HG03469 (cell line): ENCODE measurements around the gene CDKN1C.

Experiments
- ATAC-seq: cut with Tn5 transposase; IDR thresholded peaks from one replicate; pipeline ENCODE4 v1.9.1; 2021; ENCODE audit warnings: mild to moderate bottlenecking, moderate library complexity, moderate number of reproducible peaks; ENCODE audit not compliant: unreplicated experiment

Gene CDKN1C

DNA sequence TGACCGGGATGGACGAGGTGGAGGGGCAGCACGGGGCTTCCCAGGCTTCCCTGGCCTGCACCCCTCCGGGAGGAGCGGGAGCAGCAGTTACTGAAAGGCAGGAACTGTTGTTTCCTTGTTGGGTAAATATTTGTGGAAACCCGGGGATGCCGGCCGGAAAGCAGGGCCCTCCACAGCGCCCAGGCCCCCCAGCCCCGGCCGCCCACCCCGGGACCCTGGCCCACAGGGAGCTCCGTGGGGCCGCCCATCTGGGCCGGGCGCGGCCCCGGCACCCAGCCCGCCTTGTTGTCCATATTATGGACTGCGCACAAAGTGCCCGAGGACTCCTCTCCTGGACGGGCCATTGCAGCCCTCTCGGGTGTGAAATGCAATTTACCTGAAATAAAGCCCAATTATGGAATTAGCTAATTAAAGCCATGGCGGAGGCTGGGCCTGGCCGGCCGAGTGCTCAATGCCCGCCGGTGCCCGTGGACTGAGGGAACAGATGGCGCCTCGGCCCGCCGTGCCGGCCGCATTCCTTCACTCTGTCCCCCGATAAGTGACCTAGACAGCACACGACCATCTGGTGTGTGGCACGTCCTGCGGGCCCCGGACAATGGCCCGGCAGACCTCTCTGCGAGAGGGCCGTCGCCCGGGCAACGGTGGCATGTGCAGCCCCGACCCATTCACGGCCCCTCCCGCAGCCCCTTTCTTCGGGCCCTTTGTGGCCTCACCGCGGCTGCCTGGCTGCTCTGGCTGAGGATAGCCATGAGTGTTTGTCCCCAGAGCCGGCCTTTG, 35.4 kb downstream of the CDKN1C start:
- ATAC-seq = no peak

GRCh38 chr11:2848497-2848896, 37.1 kb downstream of the CDKN1C start:
- ATAC-seq = no peak

- ATAC-seq = no peak
These were observed 38.0 kb downstream of the CDKN1C start for GRCh38 chr11:2847561-2847960.

- ATAC-seq = no peak
These were observed 39.1 kb downstream of the CDKN1C start for GRCh38 chr11:2846470-2846869.

- no peak for ATAC-seq
These were observed 39.5 kb downstream of the CDKN1C start for GRCh38 chr11:2846056-2846455.

DNA sequence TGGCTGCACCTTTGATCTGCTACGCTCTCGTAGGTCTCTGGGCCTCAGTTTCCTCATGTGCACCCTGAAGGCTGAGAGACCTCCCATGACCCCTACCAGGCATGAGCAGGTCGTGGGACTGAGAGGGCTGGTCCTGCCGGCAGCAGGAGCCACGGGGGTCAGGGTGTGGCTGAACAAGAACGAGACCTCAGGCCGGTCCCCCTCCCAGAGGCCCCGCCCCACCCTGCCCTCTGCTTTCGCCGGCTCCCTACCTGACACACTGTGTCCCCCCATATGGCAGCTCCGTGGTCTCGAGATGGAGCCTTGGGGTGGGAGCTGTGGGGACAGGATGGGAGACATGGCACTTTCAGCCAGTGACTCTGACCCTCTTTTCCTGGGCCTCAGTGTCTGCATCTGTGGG, 40.6 kb downstream of the CDKN1C start:
- no peak for ATAC-seq

GRCh38 chr11:2844116-2844842, 41.3 kb downstream of the CDKN1C start:
- ATAC-seq = no peak

DNA sequence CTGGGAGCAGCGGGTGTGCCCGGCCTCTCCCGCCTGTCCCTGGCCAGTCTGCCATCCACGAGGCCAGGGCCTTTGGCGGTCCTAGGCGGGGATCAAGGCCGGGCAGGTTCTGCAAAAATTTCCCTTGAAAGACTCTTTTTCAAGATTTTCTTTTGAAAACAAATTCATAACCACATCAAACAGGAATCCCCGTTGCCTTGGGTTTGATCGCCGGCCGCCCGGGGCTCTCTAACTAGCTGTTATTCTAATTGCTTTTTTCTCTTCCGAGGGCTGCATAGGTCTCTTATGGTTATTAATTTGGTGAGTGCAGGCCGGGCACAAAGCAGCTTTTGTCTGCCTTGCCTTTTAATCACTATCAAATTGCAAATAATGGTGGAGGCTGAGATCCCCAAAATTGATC, 42.0 kb downstream of the CDKN1C start:
- ATAC-seq = no peak

- ATAC-seq = no peak
These were observed 42.7 kb downstream of the CDKN1C start for GRCh38 chr11:2842876-2843275.

GRCh38 chr11:2841411-2842190, 44.0 kb downstream of the CDKN1C start:
- no peak for ATAC-seq

GRCh38 chr11:2839395-2839943, 46.1 kb downstream of the CDKN1C start:
- ATAC-seq = no peak

- no peak for ATAC-seq
These were observed 46.8 kb downstream of the CDKN1C start for GRCh38 chr11:2838676-2839294.

GRCh38 chr11:2838091-2838490, 47.5 kb downstream of the CDKN1C start:
- no peak for ATAC-seq

DNA sequence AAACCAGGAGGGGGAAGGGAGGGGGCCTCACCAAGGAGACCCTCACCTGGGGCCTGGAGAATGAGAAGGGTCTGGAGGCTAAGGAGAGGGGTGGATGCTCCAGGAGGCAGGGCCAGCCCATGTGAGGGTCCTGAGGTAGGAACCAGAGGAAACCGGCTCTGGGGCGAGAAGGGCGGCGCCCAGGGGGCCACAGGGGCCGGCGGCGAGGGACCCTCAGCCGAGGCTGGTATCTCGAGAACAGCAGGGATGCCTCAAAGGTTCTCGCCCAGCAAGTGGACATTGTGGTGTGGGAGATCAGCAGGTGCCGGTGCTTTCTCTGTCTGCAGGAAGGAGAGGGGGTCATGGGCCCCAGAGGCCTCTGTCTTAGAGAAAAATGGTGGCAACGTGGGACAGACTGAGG, 47.9 kb downstream of the CDKN1C start:
- ATAC-seq = no peak

DNA sequence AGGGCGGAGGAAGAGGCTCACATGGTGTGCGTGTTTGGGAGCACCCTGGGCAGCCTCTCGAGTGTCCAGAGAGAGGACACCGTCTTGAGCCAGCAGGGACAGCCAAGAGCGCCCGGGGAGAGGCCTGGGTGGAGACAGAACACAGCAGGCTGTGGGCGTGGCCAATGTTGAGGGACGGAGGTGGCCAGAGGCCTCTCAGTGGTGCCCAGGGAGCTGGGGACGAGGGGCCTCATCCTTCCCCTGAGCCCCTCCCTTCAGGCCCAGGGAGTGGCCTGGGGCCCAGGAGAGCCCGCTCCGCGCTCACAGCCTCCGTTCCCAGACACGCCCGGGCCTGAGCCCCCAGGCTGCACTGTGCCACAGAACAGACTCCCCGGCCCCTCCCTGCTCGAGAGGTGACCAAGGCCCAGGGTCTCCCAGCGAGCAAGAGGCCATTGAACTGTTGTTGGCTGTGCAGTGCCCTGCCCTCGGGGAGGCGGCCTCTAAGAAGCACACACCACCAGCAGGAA, 48.4 kb downstream of the CDKN1C start:
- ATAC-seq = no peak

DNA sequence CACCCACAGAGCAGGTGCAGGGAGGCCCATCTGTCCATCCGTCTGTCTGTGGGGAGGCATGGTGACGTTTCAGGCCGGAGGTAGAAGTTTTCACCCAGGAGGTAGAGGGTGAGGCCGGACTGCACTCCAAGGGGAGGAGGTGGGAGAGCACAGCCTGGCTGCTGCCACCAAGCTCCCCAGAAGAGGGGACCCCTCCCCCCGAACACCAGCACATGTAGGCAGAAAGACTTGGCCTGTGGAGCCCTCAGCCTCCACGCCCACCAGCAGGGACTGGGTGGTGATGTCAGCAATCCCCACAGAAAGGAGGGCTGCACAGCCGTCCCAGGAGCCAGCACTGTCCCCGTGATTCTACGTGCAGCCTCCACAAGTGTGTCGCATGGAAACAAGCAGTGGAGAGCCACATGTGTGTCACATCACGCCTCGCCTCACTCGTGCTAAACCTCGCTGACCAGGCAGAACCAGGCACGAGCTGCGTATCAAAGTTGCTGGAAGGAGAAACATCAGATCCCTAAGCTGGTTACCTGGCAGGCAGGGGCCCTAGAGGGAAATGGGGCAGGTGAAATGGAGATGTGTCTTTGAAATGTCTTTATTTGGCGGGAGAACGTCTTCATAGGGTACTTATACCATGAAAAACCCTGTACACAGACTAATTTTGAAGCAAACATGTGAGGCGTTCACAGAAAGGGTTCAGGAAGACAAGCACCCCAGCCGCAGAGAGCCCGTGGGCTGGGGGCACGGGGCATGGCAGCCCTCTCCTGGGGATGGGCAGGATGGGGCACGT, 49.1 kb downstream of the CDKN1C start:
- no peak for ATAC-seq

DNA sequence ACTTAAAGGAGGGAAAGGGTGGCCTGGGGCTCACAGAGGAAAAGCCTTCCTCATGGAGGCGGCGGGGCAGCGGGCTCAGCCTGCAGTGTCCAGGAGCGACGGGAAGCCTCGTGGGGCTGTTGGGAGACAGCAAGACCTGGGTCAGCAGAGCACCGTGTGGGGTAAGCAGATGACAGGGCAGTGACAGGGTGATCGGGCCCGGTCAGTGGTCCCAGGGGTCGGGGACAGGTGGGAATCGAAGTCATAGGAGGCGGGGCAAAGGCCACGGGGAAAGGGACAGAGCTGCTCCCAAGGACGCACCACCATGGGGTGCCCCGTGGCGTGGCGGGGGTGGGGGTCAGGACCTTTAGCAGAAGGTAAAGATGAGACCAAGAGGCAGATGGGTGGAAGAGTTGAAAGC, 49.8 kb downstream of the CDKN1C start:
- ATAC-seq = no peak

GRCh38 chr11:2835296-2835695, 50.3 kb downstream of the CDKN1C start:
- no peak for ATAC-seq

GRCh38 chr11:2834503-2835273, 50.9 kb downstream of the CDKN1C start:
- no peak for ATAC-seq
